PC-9 (cell line): ENCODE data around the gene OR9G1.

ENCODE experiments used
- EZH2 ChIP-seq: fragments of 200-600 bp; sonication (generic); IDR thresholded peaks from 2 replicates; pipeline ENCODE4 v1.8.0; 2017; ENCODE audit warnings: antibody characterized with exemption, low read depth
- TF ChIP-seq, protein P1 (sequence below): fragments of 200-600 bp; sonication (generic); conservative IDR thresholded peaks from 2 replicates; pipeline ENCODE4 v1.6.1; 2017; ENCODE audit warnings: mixed run types, antibody characterized with exemption, mild to moderate bottlenecking, moderate library complexity

DNA sequence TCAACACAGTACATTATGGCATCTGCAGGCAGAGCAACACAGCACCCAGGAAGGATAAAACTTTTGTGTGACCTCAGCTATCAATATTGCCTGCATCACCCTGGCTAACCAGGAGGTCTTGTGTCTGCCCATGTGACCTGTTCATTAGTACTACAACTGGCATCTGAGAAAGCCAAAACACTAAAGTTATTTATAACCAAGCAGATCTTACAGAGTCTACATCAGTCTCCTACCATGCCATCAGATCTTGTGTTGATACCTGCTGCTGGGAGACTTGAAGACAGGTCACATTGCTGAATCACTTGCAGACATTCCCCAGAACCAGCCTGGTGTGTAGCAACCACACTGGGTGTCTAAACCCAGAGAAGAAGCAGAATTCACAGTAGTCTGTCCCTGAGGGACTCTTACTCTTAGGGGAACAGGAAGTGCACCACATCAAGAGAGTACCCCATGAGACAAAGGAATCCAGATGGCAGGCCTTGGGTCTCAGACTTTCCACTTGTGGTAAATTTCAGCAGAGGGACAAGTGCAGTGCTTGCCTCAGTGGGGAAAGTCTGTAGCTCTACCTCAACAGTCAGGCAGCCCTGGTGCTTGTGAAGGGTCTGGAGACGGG lies 7.0 kb downstream of the OR9G1 start:
- TF ChIP-seq, protein P1, sequence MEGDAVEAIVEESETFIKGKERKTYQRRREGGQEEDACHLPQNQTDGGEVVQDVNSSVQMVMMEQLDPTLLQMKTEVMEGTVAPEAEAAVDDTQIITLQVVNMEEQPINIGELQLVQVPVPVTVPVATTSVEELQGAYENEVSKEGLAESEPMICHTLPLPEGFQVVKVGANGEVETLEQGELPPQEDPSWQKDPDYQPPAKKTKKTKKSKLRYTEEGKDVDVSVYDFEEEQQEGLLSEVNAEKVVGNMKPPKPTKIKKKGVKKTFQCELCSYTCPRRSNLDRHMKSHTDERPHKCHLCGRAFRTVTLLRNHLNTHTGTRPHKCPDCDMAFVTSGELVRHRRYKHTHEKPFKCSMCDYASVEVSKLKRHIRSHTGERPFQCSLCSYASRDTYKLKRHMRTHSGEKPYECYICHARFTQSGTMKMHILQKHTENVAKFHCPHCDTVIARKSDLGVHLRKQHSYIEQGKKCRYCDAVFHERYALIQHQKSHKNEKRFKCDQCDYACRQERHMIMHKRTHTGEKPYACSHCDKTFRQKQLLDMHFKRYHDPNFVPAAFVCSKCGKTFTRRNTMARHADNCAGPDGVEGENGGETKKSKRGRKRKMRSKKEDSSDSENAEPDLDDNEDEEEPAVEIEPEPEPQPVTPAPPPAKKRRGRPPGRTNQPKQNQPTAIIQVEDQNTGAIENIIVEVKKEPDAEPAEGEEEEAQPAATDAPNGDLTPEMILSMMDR, result no peak
- TF ChIP-seq EZH2, result no peak
